GM12878 (cell line): Measurements from ENCODE around the gene AFMID. TPM values are rescaled to one million over a fixed set of nuclear protein-coding genes. Genes with fewer than 3 reads are reported as not detected.

Experiments
- ATAC-seq: fragments of 200-7000 bp; cut with Tn5 transposase; 3 replicates; pipeline ENCODE4 v1.9.1; 2020; ENCODE audit warnings: mild to moderate bottlenecking, moderate library complexity
- BruUV-seq: library from RNA; stranded (reverse); fragments of 400-500 nt; replicated peaks from 2 replicates; lab custom pipeline; 2021; lab: Mats Ljungman, UMichigan
- CTCF ChIA-PET: fragments of 300-600 bp; sonication (Branson Sonifier 250); formaldehyde crosslinking; extraction: SDS; loops from one replicate; lab custom pipeline; 2021; ENCODE audit warnings: inconsistent platforms; lab: Yijun Ruan, JAX
- POLR2A ChIA-PET: fragments of 350-600 bp; formaldehyde crosslinking; extraction: SDS; loops from one replicate; lab custom pipeline; 2021; ENCODE audit warnings: inconsistent platforms; lab: Charles Lee
- RAD21 ChIA-PET: fragments of 300-600 bp; sonication (Branson Sonifier 250); formaldehyde crosslinking; loops from one replicate; lab custom pipeline; 2023; ENCODE audit warnings: antibody characterized with exemption; ENCODE audit not compliant: unreplicated experiment; lab: Charles Lee
- SMC1A ChIA-PET: fragments of 300-600 bp; sonication (Branson Sonifier 250); formaldehyde crosslinking; loops from one replicate; lab custom pipeline; 2023; ENCODE audit not compliant: unreplicated experiment, uncharacterized antibody; lab: Charles Lee
- DNase-seq: peaks from one replicate; pipeline ENCODE4 v3.0.0-alpha.2; 2011; ENCODE audit warnings: low read depth, low spot score
- FAIRE-seq: peaks from 3 replicates; lab custom pipeline; 2011; peaks lifted over from hg19 to GRCh38; lab: Jason Lieb, UNC
- H2AFZ ChIP-seq: 2 replicates; pipeline ENCODE4 v1.6.0; 2011; ENCODE audit warnings: low read depth, low read length, control low read depth; ENCODE audit not compliant: control insufficient read depth
- H3K27ac ChIP-seq: 2 replicates; pipeline ENCODE4 v1.5.1; 2011; ENCODE audit warnings: control low read depth; ENCODE audit not compliant: control insufficient read depth, insufficient read depth
- H3K27me3 ChIP-seq, 2 experiments: replicated peaks in 1 of 2; 2 replicates each; pipeline versions ENCODE4 v1.6.0 to v1.6.1; 2011; ENCODE audit warnings: low read length in 1 of 2; ENCODE audit not compliant: control insufficient read depth in 2 of 2, insufficient read depth in 2 of 2
- H3K36me3 ChIP-seq, 2 experiments: 2 replicates each; pipeline ENCODE4 v1.5.1; 2011; ENCODE audit warnings: low read length in 1 of 2; ENCODE audit not compliant: control insufficient read depth in 2 of 2, insufficient read depth in 2 of 2
- H3K4me1 ChIP-seq: 2 replicates; pipeline ENCODE4 v1.6.1; 2011; ENCODE audit warnings: mild to moderate bottlenecking, low read length, moderate library complexity, mixed read lengths; ENCODE audit not compliant: control insufficient read depth, insufficient read depth
- H3K4me2 ChIP-seq: 2 replicates; pipeline ENCODE4 v1.6.0; 2011; ENCODE audit warnings: control low read depth; ENCODE audit not compliant: control insufficient read depth, insufficient read depth
- H3K4me3 ChIP-seq: fragments of 200-600 bp; sonication (generic); 2 replicates; pipeline ENCODE4 v1.5.1; 2016
- H3K79me2 ChIP-seq: 2 replicates; pipeline ENCODE4 v1.6.0; 2011; ENCODE audit warnings: low read length; ENCODE audit not compliant: control insufficient read depth, insufficient read depth
- H3K9ac ChIP-seq: 2 replicates; pipeline ENCODE4 v1.8.0; 2011; ENCODE audit warnings: low read length, control low read depth, mixed read lengths; ENCODE audit not compliant: control insufficient read depth, insufficient read depth
- H3K9me3 ChIP-seq: replicated peaks from 3 replicates; pipeline ENCODE4 v1.5.1; 2011; ENCODE audit warnings: mild to moderate bottlenecking, low read length; ENCODE audit not compliant: control insufficient read depth, insufficient read depth
- H4K20me1 ChIP-seq: 2 replicates; pipeline ENCODE4 v1.6.0; 2011; ENCODE audit not compliant: control insufficient read depth, insufficient read depth
- BACH1 ChIP-seq: fragments of 450-650 bp; IDR thresholded peaks from 2 replicates; pipeline ENCODE4 v1.6.1; 2017; ENCODE audit warnings: mild to moderate bottlenecking, borderline replicate concordance
- CBFB ChIP-seq: IDR thresholded peaks from 2 replicates; pipeline ENCODE4 v1.6.1; 2016; ENCODE audit warnings: antibody characterized with exemption, low read depth
- CHD1 ChIP-seq: IDR thresholded peaks from 2 replicates; pipeline ENCODE4 v1.6.1; 2012; ENCODE audit warnings: low read depth, low read length, improper control_type of control experiment
- CHD4 ChIP-seq: fragments of 200-600 bp; sonication (generic); IDR thresholded peaks from 2 replicates; pipeline ENCODE4 v1.6.1; 2016; ENCODE audit warnings: mild to moderate bottlenecking
- DPF2 ChIP-seq: fragments of 450-650 bp; IDR thresholded peaks from 2 replicates; pipeline ENCODE4 v1.6.1; 2017; ENCODE audit warnings: mild to moderate bottlenecking
- GABPA ChIP-seq: IDR thresholded peaks from 2 replicates; pipeline ENCODE4 v1.6.1; 2014; ENCODE audit warnings: antibody characterized with exemption, low read depth, mild to moderate bottlenecking, inconsistent platforms
- IRF4 ChIP-seq: IDR thresholded peaks from 2 replicates; pipeline ENCODE4 v1.6.1; 2011; ENCODE audit warnings: low read depth, low read length
- KDM1A ChIP-seq: fragments of 200-600 bp; sonication (generic); IDR thresholded peaks from 2 replicates; pipeline ENCODE4 v1.6.1; 2016; ENCODE audit warnings: borderline replicate concordance
- MYB ChIP-seq: fragments of 150-350 bp; IDR thresholded peaks from 2 replicates; pipeline ENCODE4 v1.6.1; 2014; ENCODE audit warnings: mild to moderate bottlenecking, low read depth, low read length, borderline replicate concordance
- PML ChIP-seq: IDR thresholded peaks from 2 replicates; pipeline ENCODE4 v1.6.1; 2012; ENCODE audit warnings: low read length, inconsistent platforms
- POU2F2 ChIP-seq: IDR thresholded peaks from 3 replicates; pipeline ENCODE4 v1.6.1; 2011; ENCODE audit warnings: low read depth, mild to moderate bottlenecking, low read length, borderline replicate concordance
- RAD21 ChIP-seq: IDR thresholded peaks from 2 replicates; pipeline ENCODE4 v1.6.1; 2011; ENCODE audit warnings: mild to moderate bottlenecking, low read depth, low read length, moderate library complexity; ENCODE audit not compliant: insufficient read depth
- RELB ChIP-seq: fragments of 450-650 bp; IDR thresholded peaks from 2 replicates; pipeline ENCODE4 v1.6.1; 2017; ENCODE audit warnings: low read depth, mild to moderate bottlenecking, moderate library complexity
- SMAD5 ChIP-seq: IDR thresholded peaks from 2 replicates; pipeline ENCODE4 v1.6.1; 2016; ENCODE audit warnings: antibody characterized with exemption, low read depth
- YBX1 ChIP-seq: fragments of 450-650 bp; IDR thresholded peaks from 2 replicates; pipeline ENCODE4 v1.6.1; 2016; ENCODE audit warnings: antibody characterized with exemption
- ZBED1 ChIP-seq: IDR thresholded peaks from 2 replicates; pipeline ENCODE4 v1.6.1; 2016; ENCODE audit warnings: borderline replicate concordance
- ZBTB33 ChIP-seq: fragments of 450-650 bp; IDR thresholded peaks from 2 replicates; pipeline ENCODE4 v1.6.1; 2017; ENCODE audit warnings: mild to moderate bottlenecking
- WGBS: methylation state at CpG from one replicate; pipeline ENCODE4 v1.1.6; 2016; ENCODE audit warnings: low lambda C conversion rate; ENCODE audit not compliant: insufficient replicate concordance, insufficient coverage; ENCODE audit errors: missing lambda C conversion rate; 5-methylcytosine and 5-hydroxymethylcytosine counted together
- in situ Hi-C: fragments of 300-500 bp; cut with MboI; formaldehyde crosslinking; loops from 9 replicates; pipeline ENCODE4 v1.14.3; 2018; ENCODE audit warnings: mixed read lengths
- intact Hi-C: fragments of 100-400 bp; cut with micrococcal nuclease; formaldehyde crosslinking; loops from one replicate; pipeline ENCODE4 v1.14.2; 2022; ENCODE audit not compliant: unreplicated experiment
- polyA plus RNA-seq, 11 experiments: library from polyadenylated mRNA; depleted of rRNA in 4 of 11; unstranded in 6 of 11; stranded (reverse) in 5 of 11; fragments of >200 nt; fragmentation: Nextera tagmentation in 4 of 11; fragmentation: Illumina TruSeq in 1 of 11; extraction: Ambion mirVana in 4 of 11; extraction: Trizol in 1 of 11; gene quantifications; 1 replicate in 1 of 11; 2 replicates in 10 of 11; pipeline versions ENCODE4 v1.2.1 to v1.2.3, GENCODE V29; 2011 to 2016; ENCODE audit warnings: inconsistent platforms in 2 of 11, missing spikeins in 2 of 11, low read depth in 1 of 11
- total RNA-seq, 4 experiments: library from RNA; depleted of rRNA in 3 of 4; stranded (reverse); fragments of >200 nt in 3 of 4; fragmentation: Illumina TruSeq in 1 of 4; extraction: Trizol in 1 of 4; gene quantifications; 2 replicates each; pipeline versions ENCODE4 v1.2.1 to v1.2.3, GENCODE V29; 2013 to 2021
- TF ChIP-seq, protein P1 (sequence below): fragments of 450-650 bp; IDR thresholded peaks from 2 replicates; pipeline ENCODE4 v1.6.1; 2014; ENCODE audit warnings: mild to moderate bottlenecking
- TF ChIP-seq, protein P2 (sequence below): IDR thresholded peaks from 2 replicates; pipeline ENCODE4 v1.6.1; 2011; ENCODE audit warnings: low read depth, mild to moderate bottlenecking, low read length, moderate library complexity, borderline replicate concordance; ENCODE audit errors: extremely low read depth

Gene AFMID
- total and polyA plus RNA-seq, 10 of the 15 experiments (the other 5 are each of a cell fraction or from before 2014, with no cell fraction given), result 36.1 to 98.8 (median 51.6) TPM

DNA sequence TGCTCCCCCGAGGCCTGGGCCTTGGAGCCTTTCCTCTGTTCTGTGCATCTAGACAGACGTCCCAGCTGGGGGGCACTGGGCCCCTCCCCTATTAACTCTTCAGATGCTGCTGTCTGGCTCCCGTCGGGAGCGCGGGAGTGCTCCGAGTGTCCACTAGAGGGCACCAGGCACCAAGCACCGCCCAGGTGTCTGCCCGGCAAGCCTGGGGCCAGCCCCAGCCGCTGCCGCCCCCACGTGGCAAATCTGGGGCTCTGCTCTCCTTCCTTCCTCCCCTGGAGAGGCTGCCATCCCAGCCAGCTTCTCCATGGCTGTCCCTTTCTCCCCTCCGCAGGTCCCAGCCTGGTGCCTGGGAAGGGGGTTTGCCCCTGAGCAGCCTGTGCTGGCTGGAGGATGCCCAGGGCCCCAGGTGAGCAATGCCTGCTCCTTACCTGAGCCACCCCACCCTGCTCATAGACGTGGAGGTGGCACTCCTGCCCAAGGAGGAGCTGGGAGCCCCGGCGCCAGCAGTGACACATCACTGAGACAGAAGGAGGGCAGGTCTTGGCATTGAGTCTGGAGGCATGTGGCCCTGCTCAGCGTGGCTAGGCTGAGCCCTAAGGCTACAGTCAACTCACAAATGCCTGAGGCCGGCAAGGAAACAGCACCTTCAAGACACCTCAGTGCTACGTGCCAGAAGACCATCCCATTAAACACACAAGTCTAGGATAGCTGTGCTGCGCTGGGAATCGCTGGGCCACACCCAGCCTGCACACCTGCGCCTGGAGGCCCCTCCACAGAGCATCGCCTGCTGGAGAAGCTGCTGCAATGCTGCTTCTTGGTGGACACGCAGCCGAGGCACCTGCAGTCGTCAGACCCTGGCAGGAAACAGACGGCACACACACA, 64.0 kb downstream of the AFMID start:
- intact Hi-C loops, result loop anchor here (1.0 to 5.0 kb wide), 5 partner anchors 64 to 230 kb away; partner anchors contain the start of genes AFMID and TK1
- ChIA-PET CTCF (interaction anchor here (0.5 to 5.9 kb wide), 53 partner anchors 9 to 825 kb away, joined by 3 to 82 read pairs (median 4); partner anchors contain the start of genes AFMID, BIRC5, SOCS3 and TK1), POLR2A (interaction anchor here (0.5 to 2.1 kb wide), 6 partner anchors 9 to 232 kb away, joined by 3 to 7 read pairs (median 3); no protein-coding TSS in a partner anchor), RAD21 (interaction anchor here (0.6 to 4.4 kb wide), 38 partner anchors 9 to 293 kb away, joined by 3 to 76 read pairs (median 4); partner anchors contain the start of gene TNRC6C), SMC1A (interaction anchor here (0.6 to 4.1 kb wide), 24 partner anchors 8 to 532 kb away, joined by 3 to 47 read pairs (median 4); partner anchors contain the start of gene BIRC5)
- DNase-seq (no peak), ATAC-seq (peak; percentile 87), FAIRE-seq (peak; percentile 84)
- 9% methylated on average over 27 of the region's 27 CpGs for WGBS
- Histone ChIP-seq H2AFZ (no peak overlapping the region), H3K4me2 (peak overlapping the region; percentile 65), H3K4me3 (no peak overlapping the region), H3K9ac (no peak overlapping the region), H4K20me1 (no peaks in the 10 kb centered on the region), H3K9me3 (no peaks in the 10 kb centered on the region), H3K79me2 (no peaks in the 10 kb centered on the region), H3K4me1 (peaks cover 29% of the 10 kb centered on the region), H3K36me3 (no peaks in the 10 kb centered on the region), H3K27me3 (no peaks in the 10 kb centered on the region; a peak in 1 of 4 replicates), H3K27ac (no peak overlapping the region)
- in situ Hi-C loops, result no loop called here
- BruUV-seq, result no TSS peak
- no peak for TF ChIP-seq CHD4
- TF ChIP-seq BACH1, result no peak
- peak; percentile 62; the same call in 1 of the 2 replicates for TF ChIP-seq IRF4
- TF ChIP-seq ZBED1, result no peak
- no peak for TF ChIP-seq SMAD5
- no peak for TF ChIP-seq YBX1
- TF ChIP-seq, protein P1, sequence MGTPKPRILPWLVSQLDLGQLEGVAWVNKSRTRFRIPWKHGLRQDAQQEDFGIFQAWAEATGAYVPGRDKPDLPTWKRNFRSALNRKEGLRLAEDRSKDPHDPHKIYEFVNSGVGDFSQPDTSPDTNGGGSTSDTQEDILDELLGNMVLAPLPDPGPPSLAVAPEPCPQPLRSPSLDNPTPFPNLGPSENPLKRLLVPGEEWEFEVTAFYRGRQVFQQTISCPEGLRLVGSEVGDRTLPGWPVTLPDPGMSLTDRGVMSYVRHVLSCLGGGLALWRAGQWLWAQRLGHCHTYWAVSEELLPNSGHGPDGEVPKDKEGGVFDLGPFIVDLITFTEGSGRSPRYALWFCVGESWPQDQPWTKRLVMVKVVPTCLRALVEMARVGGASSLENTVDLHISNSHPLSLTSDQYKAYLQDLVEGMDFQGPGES, result no peak
- TF ChIP-seq KDM1A, result no peak
- TF ChIP-seq MYB, result no peak
- TF ChIP-seq, protein P2, sequence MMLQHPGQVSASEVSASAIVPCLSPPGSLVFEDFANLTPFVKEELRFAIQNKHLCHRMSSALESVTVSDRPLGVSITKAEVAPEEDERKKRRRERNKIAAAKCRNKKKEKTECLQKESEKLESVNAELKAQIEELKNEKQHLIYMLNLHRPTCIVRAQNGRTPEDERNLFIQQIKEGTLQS, result 0 out of 2 replicates have a peak, but pooled peaks have one; percentile 38
- TF ChIP-seq CHD1, result no peak
- no peak for TF ChIP-seq PML
- TF ChIP-seq ZBTB33, result no peak
- TF ChIP-seq POU2F2, result peak; percentile 66; the same call in 1 of the 3 replicates
- TF ChIP-seq RAD21, result peak; percentile 83
- TF ChIP-seq GABPA, result no peak
- TF ChIP-seq CBFB, result no peak
- peak; percentile 20; the same call in 1 of the 2 replicates for TF ChIP-seq DPF2
- TF ChIP-seq RELB, result no peak
